Mesendoderm (in vitro differentiated cells): ENCODE data around the gene CLDN3.

Experiments
- DNase-seq: peaks from one replicate; pipeline ENCODE4 v3.0.0; 2013
- H2AK5ac ChIP-seq: 2 replicates; pipeline ENCODE4 v1.6.1; 2013; ENCODE audit warnings: low read length, inconsistent platforms
- H2BK120ac ChIP-seq: 2 replicates; pipeline ENCODE4 v1.6.1; 2013; ENCODE audit warnings: low read depth, mild to moderate bottlenecking, low read length, moderate library complexity, mixed read lengths
- H2BK15ac ChIP-seq: replicated peaks from 2 replicates; pipeline ENCODE4 v1.6.1; 2013; ENCODE audit warnings: low read depth, mild to moderate bottlenecking, moderate library complexity
- H2BK5ac ChIP-seq: 2 replicates; pipeline ENCODE4 v1.6.1; 2013; ENCODE audit warnings: low read length, inconsistent platforms
- H3K18ac ChIP-seq: 2 replicates; pipeline ENCODE4 v1.6.1; 2013; ENCODE audit warnings: mild to moderate bottlenecking, low read length, mixed read lengths
- H3K23ac ChIP-seq: one replicate; pipeline ENCODE4 v1.6.1; 2013; ENCODE audit warnings: low read length
- H3K27ac ChIP-seq: 2 replicates; pipeline ENCODE4 v1.5.1; 2013; ENCODE audit warnings: low read depth, mild to moderate bottlenecking, inconsistent platforms, low read length, moderate library complexity
- H3K27me3 ChIP-seq: 2 replicates; pipeline ENCODE4 v1.6.1; 2013; ENCODE audit warnings: low read length, control low read depth, mild to moderate bottlenecking, inconsistent platforms; ENCODE audit not compliant: insufficient read depth, poor library complexity
- H3K36me3 ChIP-seq: 2 replicates; pipeline ENCODE4 v1.6.1; 2013; ENCODE audit warnings: low read length, inconsistent platforms; ENCODE audit not compliant: control insufficient read depth, insufficient read depth
- H3K4ac ChIP-seq: one replicate; pipeline ENCODE4 v1.6.1; 2013; ENCODE audit warnings: low read depth, mild to moderate bottlenecking, low read length, moderate library complexity
- H3K4me1 ChIP-seq: 2 replicates; pipeline ENCODE4 v1.6.1; 2013; ENCODE audit warnings: low read depth, low read length, inconsistent platforms; ENCODE audit not compliant: control insufficient read depth
- H3K4me2 ChIP-seq: 2 replicates; pipeline ENCODE4 v1.6.1; 2013; ENCODE audit warnings: low read length
- H3K4me3 ChIP-seq: 2 replicates; pipeline ENCODE4 v1.5.1; 2013; ENCODE audit warnings: mild to moderate bottlenecking, low read length
- H3K56ac ChIP-seq: one replicate; pipeline ENCODE4 v1.6.1; 2013; ENCODE audit warnings: low read length
- H3K79me1 ChIP-seq: 2 replicates; pipeline ENCODE4 v1.6.1; 2013; ENCODE audit warnings: low read length, inconsistent platforms
- H3K79me2 ChIP-seq: 2 replicates; pipeline ENCODE4 v1.6.1; 2013; ENCODE audit warnings: mild to moderate bottlenecking, low read length; ENCODE audit not compliant: control insufficient read depth, insufficient read depth
- H3K9ac ChIP-seq: 2 replicates; pipeline ENCODE4 v1.6.1; 2013; ENCODE audit warnings: low read length, inconsistent platforms
- H4K5ac ChIP-seq: one replicate; pipeline ENCODE4 v1.6.1; 2013; ENCODE audit warnings: low read length
- H4K8ac ChIP-seq: one replicate; pipeline ENCODE4 v1.6.1; 2013; ENCODE audit warnings: low read depth, mild to moderate bottlenecking, control low read depth, low read length, moderate library complexity
- WGBS: extraction: QIAGEN DNeasy Blood & Tissue Kit; methylation state at CpG from one replicate; pipeline ENCODE4 v1.1.7; 2013; ENCODE audit warnings: low lambda C conversion rate, missing lambda C conversion rate; ENCODE audit not compliant: insufficient coverage; ENCODE audit errors: extremely low coverage; 5-methylcytosine and 5-hydroxymethylcytosine counted together

Gene CLDN3

GRCh38 chr7:73741600-73741999 lies 28.5 kb downstream of the CLDN3 start:
- H3K27ac ChIP-seq = no peak overlapping the region
- no peak overlapping the region for H3K56ac ChIP-seq

GRCh38 chr7:73740771-73741170 lies 29.3 kb downstream of the CLDN3 start:
- Histone ChIP-seq H3K4me3 (no peak overlapping the region), H3K4ac (no peak overlapping the region), H2AK5ac (no peak overlapping the region), H3K27me3 (no peaks in the 10 kb centered on the region), H3K27ac (no peak overlapping the region), H3K18ac (no peak overlapping the region), H2BK15ac (no peak overlapping the region), H4K5ac (no peak overlapping the region), H3K79me2 (no peaks in the 10 kb centered on the region), H3K23ac (no peak overlapping the region), H3K9ac (no peak overlapping the region), H3K4me2 (no peak overlapping the region), H3K79me1 (peaks cover 3% of the 10 kb centered on the region), H3K56ac (peak overlapping the region; percentile 44), H3K4me1 (peaks cover 8% of the 10 kb centered on the region), H2BK120ac (no peak overlapping the region), H2BK5ac (no peak overlapping the region), H4K8ac (no peak overlapping the region), H3K36me3 (no peaks in the 10 kb centered on the region)
- DNase-seq = peak; percentile 73
- WGBS = no CpG with 5 or more reads among the region's 5 CpGs

More at GRCh38 chr7:73741600-73741999, 28.5 kb downstream of the CLDN3 start:
- Histone ChIP-seq H3K36me3 (no peaks in the 10 kb centered on the region), H4K5ac (no peak overlapping the region), H3K27me3 (no peaks in the 10 kb centered on the region), H3K18ac (no peak overlapping the region), H2BK5ac (no peak overlapping the region), H3K4me3 (no peak overlapping the region), H3K4me1 (peaks cover 8% of the 10 kb centered on the region), H3K9ac (no peak overlapping the region), H2AK5ac (no peak overlapping the region), H3K23ac (no peak overlapping the region), H3K79me2 (no peaks in the 10 kb centered on the region), H2BK15ac (no peak overlapping the region), H3K4me2 (no peak overlapping the region), H2BK120ac (no peak overlapping the region), H3K4ac (no peak overlapping the region), H3K79me1 (peaks cover 3% of the 10 kb centered on the region), H4K8ac (no peak overlapping the region)
- no CpG with 5 or more reads among the region's 5 CpGs for WGBS
- DNase-seq = peak; percentile 80

GRCh38 chr7:73740212-73740611 lies 29.9 kb downstream of the CLDN3 start:
- no CpG with 5 or more reads among the region's 7 CpGs for WGBS

GRCh38 chr7:73739387-73739767 lies 30.7 kb downstream of the CLDN3 start:
- Histone ChIP-seq H3K79me2 (no peaks in the 10 kb centered on the region), H3K36me3 (no peaks in the 10 kb centered on the region), H3K4me2 (peak overlapping the region; percentile 39), H3K79me1 (peaks cover 3% of the 10 kb centered on the region), H3K4me3 (peak overlapping the region; percentile 50), H3K27ac (peak overlapping the region; percentile 62), H4K5ac (no peak overlapping the region), H2BK120ac (no peak overlapping the region), H3K9ac (peak overlapping the region; percentile 72), H3K27me3 (no peaks in the 10 kb centered on the region), H2BK15ac (no peak overlapping the region), H4K8ac (no peak overlapping the region), H2AK5ac (no peak overlapping the region), H2BK5ac (no peak overlapping the region), H3K4me1 (peaks cover 8% of the 10 kb centered on the region), H3K4ac (peak overlapping the region; percentile 0), H3K23ac (peak overlapping the region; percentile 66), H3K56ac (peak overlapping the region; percentile 84), H3K18ac (peak overlapping the region; percentile 22)
- no peak for DNase-seq
- WGBS = no CpG with 5 or more reads among the region's 13 CpGs

More at GRCh38 chr7:73740212-73740611, 29.9 kb downstream of the CLDN3 start:
- no peaks in the 10 kb centered on the region for H3K27me3 ChIP-seq
- H3K56ac ChIP-seq = no peak overlapping the region
- no peaks in the 10 kb centered on the region for H3K36me3 ChIP-seq
- no peak overlapping the region for H3K4me3 ChIP-seq
- no peaks in the 10 kb centered on the region for H3K79me2 ChIP-seq
- H2BK5ac ChIP-seq = no peak overlapping the region
- no peak for DNase-seq
- peaks cover 8% of the 10 kb centered on the region for H3K4me1 ChIP-seq
- no peak overlapping the region for H3K4me2 ChIP-seq
- H3K9ac ChIP-seq = no peak overlapping the region
- peaks cover 3% of the 10 kb centered on the region for H3K79me1 ChIP-seq
- H2AK5ac ChIP-seq = no peak overlapping the region
- no peak overlapping the region for H2BK120ac ChIP-seq
- no peak overlapping the region for H3K23ac ChIP-seq
- H4K8ac ChIP-seq = no peak overlapping the region
- H4K5ac ChIP-seq = no peak overlapping the region
- no peak overlapping the region for H3K27ac ChIP-seq
- no peak overlapping the region for H3K18ac ChIP-seq
- no peak overlapping the region for H3K4ac ChIP-seq
- H2BK15ac ChIP-seq = no peak overlapping the region

GRCh38 chr7:73738612-73739386 lies 31.3 kb downstream of the CLDN3 start, which contains the start of gene ABHD11:
TSS of gene ABHD11 (minus strand) at chr7:73738802. CDS start at chr7:73738770, 32 bp downstream.
- Histone ChIP-seq H2AK5ac (no peak within 1 kb of the TSS), H3K79me1 (peaks cover 3% of the 10 kb centered on the region), H3K9ac (peak within 1 kb of the TSS; percentile 93), H2BK5ac (peak within 1 kb of the TSS; percentile 73), H3K56ac (peak within 1 kb of the TSS; percentile 96), H3K27me3 (no peaks in the 10 kb centered on the region), H3K79me2 (no peaks in the 10 kb centered on the region), H3K18ac (peak within 1 kb of the TSS; percentile 22), H3K23ac (peak within 1 kb of the TSS; percentile 80), H3K4me1 (peaks cover 8% of the 10 kb centered on the region), H3K36me3 (no peaks in the 10 kb centered on the region), H3K4me2 (peak within 1 kb of the TSS; percentile 91), H2BK120ac (no peak within 1 kb of the TSS), H3K27ac (peak within 1 kb of the TSS; percentile 62), H4K5ac (no peak within 1 kb of the TSS), H3K4ac (peak within 1 kb of the TSS; percentile 0), H4K8ac (peak within 1 kb of the TSS; percentile 70), H3K4me3 (peak within 1 kb of the TSS; percentile 82), H2BK15ac (no peak within 1 kb of the TSS)
- WGBS = no CpG with 5 or more reads among the region's 84 CpGs
- DNase-seq = peak; percentile 97
